Vagina (tissue), 2 donors: ENCODE results near the gene PPP1R3A. TPM values are rescaled to one million over a fixed set of nuclear protein-coding genes. Genes with fewer than 3 reads are reported as not detected.

ENCODE experiments used
- DNase-seq, 2 donors: peaks; one replicate each; pipeline ENCODE4 v3.0.0-alpha.2; 2017; ENCODE audit errors: extremely low spot score in 2 of 2
- H3K27ac ChIP-seq: fragments of 200-600 bp; sonication (generic); one replicate; pipeline ENCODE4 v1.5.1; 2019
- H3K27me3 ChIP-seq: fragments of 200-600 bp; sonication (generic); one replicate; pipeline ENCODE4 v1.5.1; 2019
- H3K36me3 ChIP-seq, 2 donors: fragments of 200-600 bp; sonication (generic); one replicate each; pipeline ENCODE4 v1.5.1; 2017 to 2019
- H3K4me1 ChIP-seq: fragments of 200-600 bp; sonication (generic); one replicate; pipeline ENCODE4 v1.5.1; 2019
- H3K4me3 ChIP-seq, 2 donors: fragments of 200-600 bp; sonication (generic); 1 replicate in 1 of 2; 2 replicates in 1 of 2; pipeline ENCODE4 v1.5.1; 2016 to 2019
- H3K9me3 ChIP-seq: fragments of 200-600 bp; sonication (generic); one replicate; pipeline ENCODE4 v1.5.1; 2019
- CTCF ChIP-seq, 3 experiments: fragments of 450-650 bp in 2 of 3; fragments of 200-600 bp in 1 of 3; sonication (generic) in 1 of 3; IDR thresholded peaks; one replicate each; pipeline ENCODE4 v1.5.1; 2017 to 2019; ENCODE audit warnings: antibody characterized with exemption in 3 of 3, mild to moderate bottlenecking in 2 of 3, moderate library complexity in 2 of 3
- POLR2A ChIP-seq, 2 donors: fragments of 450-650 bp; IDR thresholded peaks; one replicate each; pipeline ENCODE4 v1.6.1; 2017; ENCODE audit warnings: antibody characterized with exemption in 2 of 2, mild to moderate bottlenecking in 2 of 2, moderate library complexity in 2 of 2
- POLR2AphosphoS5 ChIP-seq, 2 donors: sonication (generic); formaldehyde crosslinking; IDR thresholded peaks; one replicate each; pipeline ENCODE4 v1.9.0; 2017; ENCODE audit warnings: antibody characterized with exemption in 2 of 2, mild to moderate bottlenecking in 2 of 2, low read depth in 1 of 2; ENCODE audit not compliant: insufficient read depth in 1 of 2
- intact Hi-C: fragments of 100-400 bp; cut with DNase I; formaldehyde crosslinking; loops from one replicate; pipeline ENCODE4 v1.15.1; 2023
- total RNA-seq: library from RNA; depleted of rRNA; stranded (reverse); fragments of >200 nt; gene quantifications from one replicate; pipeline ENCODE4 v1.2.3, GENCODE V29; 2016

PPP1R3A gene
- total RNA-seq, 1 donor from 2014 or later: not detected

- Histone ChIP-seq H3K4me1 (no peaks in the 10 kb centered on the region), H3K36me3 (no peaks in the 10 kb centered on the region), H3K4me3 (no peak overlapping the region), H3K27ac (no peak overlapping the region), H3K27me3 (no peaks in the 10 kb centered on the region), H3K9me3 (no peaks in the 10 kb centered on the region)
- intact Hi-C loops: no loop called here
- DNase-seq: no peak
- TF ChIP-seq POLR2A (IDR thresholded peaks at IDR 0.05): no peak
- no peak for TF ChIP-seq CTCF (IDR thresholded peaks at IDR 0.05)
- TF ChIP-seq POLR2AphosphoS5 (IDR thresholded peaks at IDR 0.05; ENCODE audit: insufficient read depth in 1 of 2, low read depth in 1 of 2): no peak
Measured at GRCh38 chr7:113890331-113891030, 28.3 kb downstream of the PPP1R3A start.

GRCh38 chr7:113883096-113883495 is 35.7 kb downstream of the PPP1R3A start:
- Histone ChIP-seq H3K4me3 (no peak overlapping the region), H3K27ac (no peak overlapping the region), H3K4me1 (no peaks in the 10 kb centered on the region), H3K36me3 (no peaks in the 10 kb centered on the region), H3K27me3 (no peaks in the 10 kb centered on the region), H3K9me3 (no peaks in the 10 kb centered on the region)
- DNase-seq: no peak
- intact Hi-C loops: no loop called here
- TF ChIP-seq POLR2AphosphoS5 (IDR thresholded peaks at IDR 0.05; ENCODE audit: insufficient read depth in 1 of 2, low read depth in 1 of 2) (no peak), POLR2A (IDR thresholded peaks at IDR 0.05) (no peak)

GRCh38 chr7:113880559-113880958 is 38.2 kb downstream of the PPP1R3A start:
- DNase-seq: no peak
- Histone ChIP-seq H3K27ac (no peak overlapping the region), H3K4me3 (no peak overlapping the region), H3K36me3 (no peaks in the 10 kb centered on the region), H3K9me3 (no peaks in the 10 kb centered on the region), H3K27me3 (no peaks in the 10 kb centered on the region), H3K4me1 (no peaks in the 10 kb centered on the region)
- intact Hi-C loops: no loop called here
- TF ChIP-seq POLR2AphosphoS5 (IDR thresholded peaks at IDR 0.05; ENCODE audit: insufficient read depth in 1 of 2, low read depth in 1 of 2) (no peak), CTCF (IDR thresholded peaks at IDR 0.05) (no peak), POLR2A (IDR thresholded peaks at IDR 0.05) (no peak)

- Histone ChIP-seq H3K9me3 (no peaks in the 10 kb centered on the region), H3K4me3 (no peak overlapping the region), H3K4me1 (no peaks in the 10 kb centered on the region), H3K36me3 (no peaks in the 10 kb centered on the region), H3K27me3 (no peaks in the 10 kb centered on the region), H3K27ac (no peak overlapping the region)
- no peak for DNase-seq
- intact Hi-C loops: no loop called here
- TF ChIP-seq POLR2A (IDR thresholded peaks at IDR 0.05) (no peak), CTCF (IDR thresholded peaks at IDR 0.05) (no peak), POLR2AphosphoS5 (IDR thresholded peaks at IDR 0.05; ENCODE audit: insufficient read depth in 1 of 2, low read depth in 1 of 2) (no peak)
Measured at GRCh38 chr7:113878394-113878992, 40.3 kb downstream of the PPP1R3A start.

- no peak overlapping the region for H3K4me3 ChIP-seq
- H3K27me3 ChIP-seq: no peaks in the 10 kb centered on the region
- intact Hi-C loops: no loop called here
- DNase-seq: no peak
- TF ChIP-seq CTCF (IDR thresholded peaks at IDR 0.05) (no peak), POLR2AphosphoS5 (IDR thresholded peaks at IDR 0.05; ENCODE audit: insufficient read depth in 1 of 2, low read depth in 1 of 2) (no peak), POLR2A (IDR thresholded peaks at IDR 0.05) (no peak)
- no peak overlapping the region for H3K27ac ChIP-seq
- no peaks in the 10 kb centered on the region for H3K4me1 ChIP-seq
- no peaks in the 10 kb centered on the region for H3K9me3 ChIP-seq
- no peaks in the 10 kb centered on the region for H3K36me3 ChIP-seq
Measured at GRCh38 chr7:113875224-113875623, 43.6 kb downstream of the PPP1R3A start.
